Measurements from ENCODE around the gene CEP128.

GRCh38 chr14:80584744-80585505, 356.6 kb downstream of the CEP128 start:
- TF ChIP-seq PRDM10 (tag by site-specific recombination; IDR thresholded peaks at IDR 0.05) (no peak), ZNF423 (tag by site-specific recombination; IDR thresholded peaks at IDR 0.05) (no peak)

Data from HEK293 (cell line).